ENCODE measurements around the gene NFAM1. TPM values are rescaled to one million over a fixed set of nuclear protein-coding genes. Genes with fewer than 3 reads are reported as not detected.

The NFAM1 gene
- total RNA-seq, 2 donors from 2014 or later: 0.15 to 0.40 TPM

DNA sequence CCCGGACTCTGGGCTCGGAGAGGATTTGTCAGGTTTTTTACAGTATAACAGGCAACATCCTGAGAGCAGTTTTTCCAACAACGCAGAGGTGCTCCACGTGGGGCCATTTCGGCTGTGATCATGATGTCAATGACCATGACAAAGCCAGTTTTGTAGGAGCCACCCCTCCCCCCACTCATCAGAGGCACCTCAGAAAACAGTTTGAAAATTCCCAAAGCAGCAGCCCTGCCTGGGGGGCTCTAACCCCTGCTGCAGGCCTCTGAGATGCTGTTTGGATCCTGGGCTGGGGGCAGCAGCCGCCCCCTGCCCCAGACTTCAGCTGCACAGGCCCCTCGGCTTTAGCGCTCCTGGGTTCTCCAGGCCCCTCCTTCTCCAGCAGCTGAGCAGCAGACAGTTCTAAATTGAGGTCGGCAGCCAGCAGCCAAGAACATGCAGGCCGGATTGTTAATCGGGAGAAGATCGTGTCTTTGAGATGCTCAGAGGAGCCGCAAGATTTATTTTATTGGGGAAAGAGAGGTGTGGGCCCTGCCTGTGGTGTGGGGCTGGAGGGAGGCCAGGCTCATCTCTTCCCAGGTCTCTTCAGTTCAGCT lies 19.4 kb downstream of the NFAM1 start:
- H3K9me3 Mint-ChIP-seq: no peaks in the 10 kb centered on the region
- H3K27me3 Mint-ChIP-seq: no peaks in the 10 kb centered on the region
- H3K4me3 Mint-ChIP-seq: no peak overlapping the region
- no peaks in the 10 kb centered on the region for H3K36me3 Mint-ChIP-seq (ENCODE audit: low read depth)
- H3K27ac Mint-ChIP-seq: no peak overlapping the region
- no peaks in the 10 kb centered on the region for H3K4me1 Mint-ChIP-seq
- ATAC-seq (replicated peaks): no peak

DNA sequence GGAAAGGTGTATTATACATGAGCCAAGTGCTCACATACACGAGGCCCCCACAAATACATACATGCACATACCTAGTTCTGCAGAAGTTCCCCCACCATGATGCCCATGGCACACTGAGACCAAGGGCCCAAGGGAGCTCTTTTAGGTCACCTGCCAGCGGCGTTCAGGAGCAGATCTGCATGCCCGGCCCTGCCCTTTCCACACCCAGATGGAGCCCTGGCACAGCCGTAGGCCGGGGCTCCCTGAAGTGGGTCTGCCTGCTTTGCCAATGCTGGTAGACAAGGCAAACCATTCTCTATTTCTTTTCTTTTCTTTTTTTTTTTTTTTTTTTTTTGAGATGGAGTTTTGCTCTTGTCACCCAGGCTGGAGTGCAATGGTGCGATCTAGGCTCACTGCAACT lies 21.5 kb downstream of the NFAM1 start:
- Mint-ChIP-seq H3K27me3 (no peaks in the 10 kb centered on the region), H3K27ac (no peak overlapping the region), H3K9me3 (no peaks in the 10 kb centered on the region), H3K4me1 (peaks cover 5% of the 10 kb centered on the region), H3K4me3 (no peak overlapping the region), H3K36me3 (ENCODE audit: low read depth) (no peaks in the 10 kb centered on the region)
- ATAC-seq (replicated peaks): no peak

DNA sequence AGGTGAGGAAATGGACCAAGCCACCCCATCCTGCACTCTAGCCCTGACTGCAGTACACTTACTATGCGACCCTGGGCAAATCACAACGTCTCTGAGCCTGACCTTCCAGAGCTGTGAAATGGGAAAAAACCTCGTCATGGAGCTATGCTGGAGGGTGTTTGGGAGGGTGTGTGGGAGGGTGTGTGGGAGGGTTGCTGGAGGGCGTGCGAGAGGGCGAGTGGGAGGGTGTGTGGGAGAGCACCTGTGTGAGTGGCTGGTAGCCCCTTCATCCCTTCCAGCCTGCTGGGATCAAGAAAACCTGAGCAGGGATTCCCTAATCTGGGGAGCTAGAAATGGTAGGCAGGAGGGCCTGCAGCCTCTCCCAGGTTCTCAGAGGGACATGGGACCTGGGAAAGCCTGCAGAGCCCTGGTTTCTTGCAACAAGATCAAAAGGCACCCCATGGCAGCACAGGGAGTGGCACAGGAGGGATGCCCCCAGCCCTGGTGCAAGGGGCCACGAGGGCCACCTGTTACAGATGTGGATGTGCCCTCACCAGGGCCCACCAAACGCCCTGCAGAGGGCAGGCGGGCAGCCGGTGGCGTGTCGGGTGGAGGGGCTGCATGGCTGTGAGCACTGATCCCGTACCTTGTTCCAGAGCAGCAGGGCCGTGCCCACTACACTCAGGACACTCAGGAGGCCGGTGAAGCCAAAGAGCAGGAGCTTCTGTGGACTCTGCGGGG lies 23.2 kb downstream of the NFAM1 start:
- Mint-ChIP-seq H3K36me3 (ENCODE audit: low read depth) (no peaks in the 10 kb centered on the region), H3K9me3 (no peaks in the 10 kb centered on the region), H3K27ac (no peak overlapping the region), H3K4me1 (peaks cover 5% of the 10 kb centered on the region), H3K4me3 (no peak overlapping the region), H3K27me3 (no peaks in the 10 kb centered on the region)
- no peak for ATAC-seq (replicated peaks)

DNA sequence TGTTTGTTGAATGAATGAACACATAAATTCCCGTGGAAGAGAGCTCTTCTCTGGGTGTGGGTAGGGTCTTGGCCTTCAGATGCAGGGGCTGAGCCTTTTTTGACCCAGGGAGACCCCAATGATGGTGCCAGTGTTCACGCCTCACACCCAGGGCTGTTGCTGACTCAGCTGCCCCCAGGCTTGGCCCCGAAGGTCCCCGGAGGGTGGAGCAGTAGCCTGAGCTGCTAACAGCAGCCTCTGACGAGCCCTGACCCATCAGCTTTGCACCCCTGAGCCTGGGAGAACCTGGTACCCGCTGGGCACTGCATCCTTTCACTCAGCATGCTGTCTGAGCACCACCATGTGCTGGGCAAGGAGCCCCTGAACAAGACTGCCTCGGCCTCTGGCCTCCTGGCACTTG lies 23.9 kb downstream of the NFAM1 start:
- H3K27me3 Mint-ChIP-seq: no peaks in the 10 kb centered on the region
- no peaks in the 10 kb centered on the region for H3K36me3 Mint-ChIP-seq (ENCODE audit: low read depth)
- no peak for ATAC-seq (replicated peaks)
- H3K4me1 Mint-ChIP-seq: peaks cover 5% of the 10 kb centered on the region
- no peak overlapping the region for H3K4me3 Mint-ChIP-seq
- H3K27ac Mint-ChIP-seq: no peak overlapping the region
- no peaks in the 10 kb centered on the region for H3K9me3 Mint-ChIP-seq

DNA sequence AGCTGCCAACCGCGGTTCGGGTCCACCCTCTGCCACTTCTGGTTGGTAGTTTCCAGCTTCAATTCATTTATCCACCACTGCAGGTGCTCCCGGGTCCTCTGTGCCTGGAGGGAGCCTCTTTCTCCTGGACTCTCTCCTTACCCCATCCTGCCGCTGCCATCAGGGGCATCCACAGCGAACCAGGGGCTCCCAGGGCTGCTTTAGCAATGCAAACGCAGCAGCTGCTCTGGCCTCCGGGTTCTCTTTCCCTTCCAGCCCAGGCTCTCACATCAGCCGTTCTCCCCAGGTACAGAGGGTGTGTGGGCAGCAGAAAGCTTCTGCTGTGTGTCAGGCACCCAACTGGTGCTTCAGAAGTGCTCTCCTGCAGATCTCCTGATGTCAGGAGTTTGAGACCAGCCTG lies 27.9 kb downstream of the NFAM1 start:
- ATAC-seq (replicated peaks): no peak
- no peaks in the 10 kb centered on the region for H3K27me3 Mint-ChIP-seq
- H3K4me1 Mint-ChIP-seq: peaks cover 5% of the 10 kb centered on the region
- no peak overlapping the region for H3K27ac Mint-ChIP-seq
- H3K9me3 Mint-ChIP-seq: no peaks in the 10 kb centered on the region
- H3K4me3 Mint-ChIP-seq: no peak overlapping the region
- H3K36me3 Mint-ChIP-seq (ENCODE audit: low read depth): no peaks in the 10 kb centered on the region

DNA sequence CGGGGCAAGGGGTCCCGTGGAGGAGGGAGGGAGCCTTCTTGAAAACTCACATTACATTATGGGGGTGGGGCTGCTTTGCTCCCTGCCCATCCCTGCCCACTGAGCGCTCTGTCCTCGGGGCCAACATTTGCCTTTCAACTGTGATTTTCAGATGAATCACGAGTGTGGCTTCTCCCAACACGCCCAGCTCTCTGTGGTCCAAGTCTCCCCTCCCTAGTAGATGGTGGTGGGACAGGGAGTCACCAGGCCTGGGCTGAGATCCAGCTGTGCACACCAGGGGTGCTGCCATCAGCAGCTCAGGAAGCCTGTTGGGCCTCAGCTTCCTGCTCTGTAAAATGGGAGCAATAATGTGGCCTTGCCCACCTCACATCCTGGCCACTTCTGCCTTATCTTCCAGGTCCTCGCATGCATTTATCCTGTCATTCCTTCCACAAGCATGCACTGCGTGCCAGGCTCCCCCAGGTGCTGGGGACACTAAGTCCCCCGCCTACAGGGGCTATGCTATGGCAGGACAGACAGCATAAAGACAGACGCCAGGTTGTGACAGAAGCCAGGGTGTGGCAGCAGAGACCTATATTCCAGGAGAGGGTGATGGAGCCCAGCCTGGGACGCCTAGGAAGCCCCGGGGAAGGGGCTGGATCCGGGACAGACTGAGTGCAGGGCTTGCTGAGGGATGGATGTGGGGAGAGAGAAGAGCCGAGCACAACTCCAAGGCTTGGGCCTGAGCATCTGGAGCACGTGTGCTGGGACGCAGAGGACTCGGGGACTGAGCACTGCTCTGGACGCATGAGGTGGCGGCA lies 30.5 kb downstream of the NFAM1 start:
- Mint-ChIP-seq H3K27ac (no peak overlapping the region), H3K4me1 (peaks cover 5% of the 10 kb centered on the region)

DNA sequence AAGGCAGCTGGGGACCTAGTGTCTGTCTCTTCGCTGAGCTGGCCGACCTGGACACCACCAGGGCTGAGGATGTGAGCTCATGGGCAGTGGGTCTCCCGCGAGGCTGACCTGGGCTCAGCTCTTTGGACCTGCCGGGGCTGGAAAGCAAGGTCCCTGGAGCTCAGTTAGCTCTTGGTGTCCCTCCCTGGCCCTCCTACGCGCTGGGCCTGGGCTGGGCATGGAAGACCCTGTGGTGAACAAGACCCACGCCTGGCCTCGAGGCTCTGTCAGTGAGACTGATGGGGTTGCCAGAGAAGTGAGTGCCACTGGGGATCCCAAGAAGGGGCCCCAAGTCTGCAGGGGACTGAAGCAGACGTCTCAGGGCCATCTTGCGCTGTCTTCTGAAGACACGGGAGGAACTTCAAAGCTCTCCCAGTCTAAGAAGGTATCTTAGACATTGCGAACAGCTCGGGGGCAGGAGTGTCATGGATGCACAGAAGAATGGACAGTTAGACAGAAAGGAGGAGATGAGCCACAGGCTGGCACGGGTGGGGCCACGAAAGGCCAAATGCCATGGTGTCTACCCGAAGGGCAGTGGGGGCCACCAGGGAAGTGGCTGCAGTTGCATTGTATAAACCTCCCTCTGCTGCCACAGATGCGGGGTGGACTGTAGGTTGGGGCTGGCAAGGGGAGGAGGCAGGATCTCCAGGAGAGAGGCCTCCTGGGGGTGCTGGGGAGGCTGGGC lies 31.2 kb downstream of the NFAM1 start:
- H3K4me3 Mint-ChIP-seq: no peak overlapping the region
- H3K36me3 Mint-ChIP-seq (ENCODE audit: low read depth): no peaks in the 10 kb centered on the region
- ATAC-seq (replicated peaks): no peak
- H3K27me3 Mint-ChIP-seq: no peaks in the 10 kb centered on the region
- no peaks in the 10 kb centered on the region for H3K4me1 Mint-ChIP-seq
- H3K27ac Mint-ChIP-seq: no peak overlapping the region
- H3K9me3 Mint-ChIP-seq: no peaks in the 10 kb centered on the region

More for the DNA sequence above, 30.5 kb downstream of the NFAM1 start:
- no peaks in the 10 kb centered on the region for H3K9me3 Mint-ChIP-seq
- ATAC-seq (replicated peaks): no peak
- H3K36me3 Mint-ChIP-seq (ENCODE audit: low read depth): no peaks in the 10 kb centered on the region
- H3K27me3 Mint-ChIP-seq: no peaks in the 10 kb centered on the region
- no peak overlapping the region for H3K4me3 Mint-ChIP-seq

DNA sequence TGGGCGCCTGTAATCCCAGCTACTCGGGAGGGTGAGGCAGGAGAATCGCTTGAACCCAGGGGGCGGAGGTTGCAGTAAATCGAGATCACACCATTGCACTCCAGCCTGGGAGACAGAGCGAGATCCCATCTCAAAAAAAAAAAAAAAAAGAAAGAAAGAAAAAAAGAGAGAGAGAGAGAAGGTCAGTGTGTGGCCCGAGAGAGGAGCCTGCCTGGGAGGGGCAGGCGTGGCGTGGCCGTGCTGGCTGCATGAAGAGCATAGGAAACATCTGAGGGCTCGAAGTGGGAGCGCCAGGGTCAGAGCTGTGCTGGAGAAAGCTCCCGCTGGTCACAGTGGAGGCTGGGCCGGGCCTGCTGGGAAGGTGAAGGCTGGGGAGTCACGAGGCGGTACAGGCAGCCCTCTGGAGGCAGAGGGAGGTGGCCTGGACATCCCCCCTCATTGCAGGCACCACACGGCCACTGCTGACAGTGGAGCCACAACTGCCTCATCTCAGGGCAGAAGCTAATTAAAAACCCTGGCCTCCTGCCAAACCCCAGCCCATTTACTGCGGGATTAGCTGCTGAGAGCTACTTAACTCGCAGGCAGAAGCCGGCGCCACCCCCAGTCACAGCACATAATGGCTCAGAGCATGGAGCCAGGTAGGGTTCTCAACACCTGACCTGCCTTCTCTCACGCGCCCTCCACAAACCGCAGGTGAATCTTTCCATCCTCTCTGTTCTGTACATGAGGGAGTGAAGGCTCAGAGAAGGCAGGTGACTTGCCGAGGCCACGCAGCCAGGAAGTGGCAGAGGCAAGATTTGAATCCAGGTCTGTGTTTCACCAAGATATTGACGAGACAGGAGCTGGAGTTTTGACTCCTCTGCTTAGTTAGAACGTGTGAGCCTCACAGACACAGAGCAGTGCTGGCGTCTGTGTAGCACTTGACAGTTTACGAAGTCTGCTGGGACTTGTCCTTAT lies 32.6 kb downstream of the NFAM1 start:
- Mint-ChIP-seq H3K27ac (no peak overlapping the region), H3K4me1 (no peaks in the 10 kb centered on the region), H3K36me3 (ENCODE audit: low read depth) (no peaks in the 10 kb centered on the region), H3K9me3 (no peaks in the 10 kb centered on the region), H3K4me3 (no peak overlapping the region), H3K27me3 (no peaks in the 10 kb centered on the region)
- ATAC-seq (replicated peaks): no peak

DNA sequence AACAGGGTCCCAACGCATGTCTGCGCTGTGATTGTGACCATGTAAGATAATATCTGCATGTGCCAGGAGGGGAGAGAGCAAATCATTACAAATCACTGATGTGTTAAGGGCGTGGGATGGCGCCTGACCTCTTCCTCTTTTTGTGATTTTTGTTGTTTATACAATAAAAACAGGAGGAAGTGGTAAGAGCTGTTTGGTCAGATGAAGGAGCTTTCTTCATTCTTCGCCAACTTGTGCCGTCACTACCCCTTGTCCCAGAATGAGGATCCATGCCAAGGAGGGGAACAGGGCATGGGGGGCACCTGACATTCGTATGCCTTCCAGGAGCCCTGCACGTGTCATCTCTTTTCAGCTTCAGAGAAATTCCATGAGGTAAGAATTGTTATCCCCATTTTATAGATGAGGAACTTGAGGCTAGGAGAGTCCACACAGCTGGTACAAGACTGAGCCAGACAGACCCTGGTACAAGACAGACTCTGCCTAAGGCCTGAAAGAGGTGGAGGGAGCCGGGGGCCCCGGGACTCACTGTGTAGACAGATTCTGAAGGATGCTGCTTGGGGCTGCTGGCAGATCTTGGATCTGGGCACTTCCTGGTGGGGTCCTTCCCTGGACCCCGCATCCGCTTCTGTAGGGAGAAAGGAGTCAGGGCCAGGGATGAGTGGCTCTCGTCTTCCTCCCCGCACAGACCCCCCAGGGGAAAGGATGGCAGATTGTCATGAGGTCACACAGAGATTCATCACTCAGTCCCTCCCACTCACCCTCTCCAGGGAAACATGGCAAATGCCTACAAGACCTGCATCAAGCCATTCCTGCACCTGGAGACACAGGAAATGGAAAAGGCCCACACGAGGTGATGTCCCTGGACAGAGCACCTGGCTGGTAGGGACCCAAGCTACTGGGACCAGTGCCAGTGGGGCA lies 34.6 kb downstream of the NFAM1 start:
- Mint-ChIP-seq H3K36me3 (ENCODE audit: low read depth) (no peaks in the 10 kb centered on the region), H3K4me3 (no peak overlapping the region), H3K9me3 (no peaks in the 10 kb centered on the region), H3K4me1 (no peaks in the 10 kb centered on the region), H3K27ac (no peak overlapping the region), H3K27me3 (no peaks in the 10 kb centered on the region)
- ATAC-seq (replicated peaks): peak; percentile 31

DNA sequence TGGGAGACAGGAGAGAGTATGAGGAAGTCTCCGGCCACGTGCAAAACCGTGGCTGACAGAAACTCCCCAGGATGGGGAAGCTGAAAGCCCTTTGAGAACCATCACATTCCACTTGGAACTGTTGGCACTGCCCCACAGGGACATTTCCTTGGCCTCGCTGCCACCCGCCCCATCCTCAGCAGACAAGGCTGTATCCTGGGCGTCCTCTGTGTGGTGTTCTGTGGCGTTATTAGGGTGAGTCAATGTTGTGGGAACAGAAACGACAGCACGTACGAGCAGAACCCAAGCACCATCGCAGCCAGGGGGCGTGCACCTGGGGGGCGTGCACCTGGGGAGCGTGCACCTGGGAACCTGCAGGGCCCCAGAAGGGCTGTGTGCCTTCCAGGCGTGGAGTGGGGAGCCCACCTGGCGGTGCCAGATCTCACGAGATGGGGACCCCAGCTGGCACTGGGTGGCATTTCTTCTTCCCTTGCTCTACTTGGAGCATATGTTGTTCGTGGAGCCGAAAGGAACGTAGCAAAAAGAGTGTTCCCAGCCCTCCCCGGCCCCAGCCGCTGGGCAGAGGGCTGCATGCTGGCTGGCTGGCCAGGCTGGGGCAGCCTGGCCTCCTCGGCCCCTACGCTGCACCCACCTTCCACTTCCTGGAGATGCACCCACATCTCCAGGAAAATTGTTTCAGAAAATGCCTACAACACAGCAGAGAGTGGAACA lies 35.4 kb downstream of the NFAM1 start:
- ATAC-seq (replicated peaks): peak; percentile 46
- no peaks in the 10 kb centered on the region for H3K27me3 Mint-ChIP-seq
- H3K4me1 Mint-ChIP-seq: no peaks in the 10 kb centered on the region
- H3K36me3 Mint-ChIP-seq (ENCODE audit: low read depth): no peaks in the 10 kb centered on the region
- no peaks in the 10 kb centered on the region for H3K9me3 Mint-ChIP-seq
- no peak overlapping the region for H3K27ac Mint-ChIP-seq
- H3K4me3 Mint-ChIP-seq: peak overlapping the region; percentile 21

DNA sequence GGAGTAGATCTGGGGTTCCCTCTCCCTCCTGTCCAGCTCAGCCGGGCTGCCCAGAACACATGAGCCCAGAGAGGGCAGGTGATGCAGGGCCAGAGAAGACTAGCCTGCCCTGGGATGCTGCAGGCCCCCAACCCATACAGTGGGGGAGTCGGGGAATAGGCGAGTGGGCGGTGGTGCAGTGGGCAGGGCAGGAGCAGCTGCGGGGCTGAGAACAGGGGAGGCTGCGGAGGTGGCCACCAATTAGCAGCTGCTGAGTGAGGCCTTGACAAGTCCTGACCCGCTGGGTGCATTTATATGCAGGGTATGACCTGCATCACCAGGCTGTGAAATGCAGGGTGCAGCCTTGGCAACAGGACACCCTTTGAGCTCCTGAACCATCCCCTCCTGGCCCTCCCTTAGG lies 43.1 kb downstream of the NFAM1 start:
- no peak for ATAC-seq (replicated peaks)
- H3K36me3 Mint-ChIP-seq (ENCODE audit: low read depth): no peaks in the 10 kb centered on the region
- H3K27me3 Mint-ChIP-seq: peaks cover 3% of the 10 kb centered on the region
- no peaks in the 10 kb centered on the region for H3K9me3 Mint-ChIP-seq
- no peak overlapping the region for H3K4me3 Mint-ChIP-seq
- H3K4me1 Mint-ChIP-seq: no peaks in the 10 kb centered on the region
- H3K27ac Mint-ChIP-seq: no peak overlapping the region

DNA sequence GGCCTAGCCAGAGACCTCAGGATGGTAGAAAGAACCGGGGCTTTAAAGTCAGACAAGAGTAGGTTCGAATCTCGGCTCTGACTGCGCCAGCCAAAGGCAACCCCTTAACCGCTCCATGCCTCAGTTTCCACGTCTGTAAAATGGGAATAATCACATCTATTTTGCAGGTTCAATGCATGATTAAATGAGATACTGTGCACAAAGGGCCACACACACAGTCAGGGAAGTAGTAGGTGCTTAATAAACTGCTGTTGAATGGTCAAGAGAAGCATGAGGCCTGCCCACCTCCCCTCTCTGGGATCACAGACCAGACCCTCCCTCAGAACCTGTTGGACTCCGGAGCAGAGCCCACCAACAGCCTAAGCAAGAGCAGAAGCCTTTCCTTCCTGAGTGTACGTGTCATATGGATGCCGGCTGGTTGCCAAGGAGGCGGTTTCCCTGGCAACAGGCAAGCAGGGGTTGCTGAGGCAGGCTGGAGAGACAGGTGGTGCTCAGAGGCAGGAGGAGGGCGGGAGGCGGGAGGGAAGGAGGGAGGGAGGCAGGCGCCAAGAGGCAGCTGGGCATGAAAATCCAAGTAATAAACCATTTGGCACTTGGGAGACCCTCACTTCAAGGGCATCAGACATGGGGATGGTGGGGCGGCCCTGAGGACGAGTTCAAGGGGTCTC lies 43.9 kb downstream of the NFAM1 start:
- H3K27ac Mint-ChIP-seq: no peak overlapping the region
- no peaks in the 10 kb centered on the region for H3K9me3 Mint-ChIP-seq
- H3K4me3 Mint-ChIP-seq: no peak overlapping the region
- no peaks in the 10 kb centered on the region for H3K4me1 Mint-ChIP-seq
- peaks cover 3% of the 10 kb centered on the region for H3K27me3 Mint-ChIP-seq
- no peaks in the 10 kb centered on the region for H3K36me3 Mint-ChIP-seq (ENCODE audit: low read depth)
- no peak for ATAC-seq (replicated peaks)
